Progenitor cell of endocrine pancreas (in vitro differentiated cells): ENCODE measurements around the gene CELSR1. TPM values are rescaled to one million over a fixed set of nuclear protein-coding genes. Genes with fewer than 3 reads are reported as not detected.
"Not testable (repeated sequence)": the region's sequence is repeated elsewhere in the genome, so short reads cannot be mapped to it uniquely, and the experiment has no call there.

Experiments
- DNase-seq: peaks from one replicate; pipeline ENCODE4 v3.0.0; 2021; ENCODE audit warnings: low spot score; ENCODE audit not compliant: unreplicated experiment
- H3K27ac Mint-ChIP-seq: 2 replicates; pipeline ENCODE4 v1.8.0; 2021; ENCODE audit warnings: mild to moderate bottlenecking, moderate library complexity, mixed read lengths
- H3K27me3 Mint-ChIP-seq: 2 replicates; pipeline ENCODE4 v1.8.0; 2021; ENCODE audit warnings: mixed read lengths
- H3K36me3 Mint-ChIP-seq: 2 replicates; pipeline ENCODE4 v1.8.0; 2022; ENCODE audit warnings: mixed read lengths; ENCODE audit not compliant: insufficient read depth
- H3K4me1 Mint-ChIP-seq: 2 replicates; pipeline ENCODE4 v1.8.0; 2021; ENCODE audit warnings: low read depth, mixed read lengths
- H3K4me3 Mint-ChIP-seq: 2 replicates; pipeline ENCODE4 v1.8.0; 2021; ENCODE audit warnings: low read depth, mild to moderate bottlenecking, moderate library complexity, mixed read lengths
- H3K9me3 Mint-ChIP-seq: 2 replicates; pipeline ENCODE4 v1.8.0; 2021; ENCODE audit warnings: low read depth, mixed read lengths
- CTCF ChIP-seq: fragments of 200-600 bp; sonication (generic); IDR thresholded peaks from one replicate; pipeline ENCODE4 v1.5.0; 2021; ENCODE audit warnings: antibody characterized with exemption, mild to moderate bottlenecking; ENCODE audit not compliant: unreplicated experiment
- total RNA-seq: library from RNA; stranded (reverse); gene quantifications from 2 replicates; pipeline ENCODE4 v1.2.1, GENCODE V29; 2021

CELSR1 gene
- total RNA-seq, 1 donor from 2014 or later, result 20.9 TPM

DNA sequence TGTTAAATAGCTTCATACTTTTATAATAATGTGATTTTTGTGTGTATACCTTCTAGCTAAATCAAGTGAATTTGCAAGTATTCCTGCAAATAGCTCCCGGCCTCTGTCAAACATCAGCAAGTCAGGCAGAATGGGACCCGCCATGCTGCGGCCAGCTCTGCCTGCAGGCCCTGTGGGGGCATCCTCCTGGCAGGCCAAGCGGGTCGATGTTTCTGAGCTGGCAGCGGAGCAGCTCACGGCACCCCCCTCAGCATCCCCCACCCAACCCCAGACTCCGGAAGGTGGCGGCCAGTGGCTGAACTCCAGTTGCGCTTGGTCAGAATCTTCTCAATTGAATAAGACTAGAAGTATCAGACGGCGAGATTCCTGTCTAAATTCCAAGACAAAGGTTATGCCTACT is 221.4 kb downstream of the CELSR1 start:
- Mint-ChIP-seq H3K27ac (no peak overlapping the region), H3K27me3 (no peaks in the 10 kb centered on the region), H3K9me3 (no peaks in the 10 kb centered on the region), H3K36me3 (peaks cover 4% of the 10 kb centered on the region), H3K4me1 (no peaks in the 10 kb centered on the region), H3K4me3 (no peak overlapping the region)
- DNase-seq, result no peak
- TF ChIP-seq CTCF, result no peak

DNA sequence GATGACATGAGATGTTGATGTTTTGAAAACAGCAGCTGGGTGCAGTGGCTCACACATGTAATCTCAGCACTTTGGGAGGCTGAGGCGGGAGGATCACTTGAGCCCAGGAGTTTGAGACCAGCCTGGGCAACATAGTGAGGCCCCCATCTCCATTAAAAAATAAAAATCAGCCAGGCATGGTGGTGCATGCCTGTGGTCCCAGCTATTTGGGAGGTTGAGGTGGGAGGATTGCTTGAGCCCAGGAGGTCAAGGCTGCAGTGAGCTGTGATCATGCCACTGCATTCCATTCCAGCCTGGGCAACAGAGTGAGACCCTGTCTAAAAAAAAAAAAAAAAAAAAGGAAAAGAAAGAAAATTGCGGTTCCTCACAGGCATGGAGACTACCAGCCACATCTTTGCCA is 224.6 kb downstream of the CELSR1 start:
- H3K4me1 Mint-ChIP-seq, DNase-seq, H3K27ac Mint-ChIP-seq, H3K36me3 Mint-ChIP-seq, H3K9me3 Mint-ChIP-seq, H3K4me3 Mint-ChIP-seq, H3K27me3 Mint-ChIP-seq: not testable (repeated sequence)

DNA sequence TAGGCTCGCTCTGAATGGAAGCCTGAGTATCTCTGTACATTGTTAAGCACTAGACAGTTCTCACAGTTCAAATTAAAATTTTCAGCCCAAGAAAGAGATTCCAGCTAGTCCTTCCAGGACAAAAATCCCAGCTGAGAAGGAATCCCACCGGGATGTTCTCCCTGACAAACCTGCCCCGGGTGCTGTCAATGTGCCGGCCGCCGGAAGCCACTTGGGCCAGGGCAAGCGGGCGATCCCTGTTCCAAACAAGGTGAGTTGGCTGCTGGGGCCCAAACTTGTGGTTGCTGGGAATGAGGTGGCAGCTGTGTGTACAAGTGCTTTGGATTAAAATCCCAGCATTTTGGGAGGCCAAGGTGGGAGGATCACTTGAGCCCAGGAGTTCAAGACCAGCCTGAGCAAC is 225.4 kb downstream of the CELSR1 start:
- peaks cover 3% of the 10 kb centered on the region for H3K36me3 Mint-ChIP-seq
- no peak overlapping the region for H3K4me3 Mint-ChIP-seq
- no peaks in the 10 kb centered on the region for H3K9me3 Mint-ChIP-seq
- no peak overlapping the region for H3K27ac Mint-ChIP-seq
- no peaks in the 10 kb centered on the region for H3K27me3 Mint-ChIP-seq
- no peak for TF ChIP-seq CTCF
- DNase-seq, result no peak
- no peaks in the 10 kb centered on the region for H3K4me1 Mint-ChIP-seq

Other genes starting within 250 kb of the CELSR1 start
- gene GTSE1, start 240.8 kb downstream of the CELSR1 start, total RNA-seq, result 24.2 and 25.1 TPM in 2 replicates
- gene TRMU, start 201.9 kb downstream of the CELSR1 start, total RNA-seq, result 71.8 and 72.5 TPM in 2 replicates
- gene GRAMD4, start 82.8 kb upstream of the CELSR1 start, total RNA-seq, result 68.8 and 74.5 TPM in 2 replicates
- gene CERK, start 200.6 kb upstream of the CELSR1 start, total RNA-seq, result 59.2 and 62.0 TPM in 2 replicates
- 23.2 and 24.2 TPM in 2 replicates for gene TBC1D22A, start 225.0 kb upstream of the CELSR1 start, total RNA-seq